IMR-90 (cell line): ENCODE results near the gene KCNMB3. TPM values are rescaled to one million over a fixed set of nuclear protein-coding genes. Genes with fewer than 3 reads are reported as not detected.
A peak's percentile ranks its signal among the peaks of the same experiment; 100 is the strongest.

Experiments
- ATAC-seq: fragments of 200-7000 bp; cut with Tn5 transposase; 2 replicates; pipeline ENCODE4 v1.9.1; 2020; ENCODE audit warnings: low read depth, mild to moderate bottlenecking, moderate library complexity
- BruUV-seq: library from RNA; stranded (reverse); fragments of 400-500 nt; replicated peaks from 2 replicates; lab custom pipeline; 2021; lab: Mats Ljungman, UMichigan
- CTCF ChIA-PET: fragments of 300-600 bp; formaldehyde crosslinking; extraction: SDS; loops from one replicate; lab custom pipeline; 2021; ENCODE audit warnings: antibody characterized with exemption; lab: Yijun Ruan, JAX
- POLR2A ChIA-PET: fragments of 300-600 bp; sonication (Branson Sonifier 250); formaldehyde crosslinking; loops from one replicate; lab custom pipeline; 2022; ENCODE audit warnings: antibody characterized with exemption; ENCODE audit not compliant: unreplicated experiment; lab: Charles Lee
- DNase-seq: peaks from one replicate; pipeline ENCODE4 v3.0.0; 2013
- H2AFZ ChIP-seq: replicated peaks from 2 replicates; pipeline ENCODE3; 2013; ENCODE audit warnings: low read length, mild to moderate bottlenecking; ENCODE audit not compliant: poor library complexity
- H2AK5ac ChIP-seq: 2 replicates; pipeline ENCODE4 v1.6.1; 2013; ENCODE audit warnings: low read depth, low read length, inconsistent platforms
- H2AK9ac ChIP-seq: replicated peaks from 2 replicates; pipeline ENCODE3; 2013; ENCODE audit warnings: mild to moderate bottlenecking, low read depth, low read length, moderate library complexity; ENCODE audit not compliant: poor library complexity
- H2BK120ac ChIP-seq: 2 replicates; pipeline ENCODE4 v1.6.1; 2013; ENCODE audit warnings: low read depth, low read length, inconsistent platforms
- H2BK15ac ChIP-seq: 3 replicates; pipeline ENCODE4 v1.6.1; 2013; ENCODE audit warnings: low read depth, low read length, inconsistent platforms
- H2BK20ac ChIP-seq: 2 replicates; pipeline ENCODE4 v1.6.1; 2013; ENCODE audit warnings: low read depth, mild to moderate bottlenecking, inconsistent platforms, low read length, moderate library complexity
- H2BK5ac ChIP-seq: 2 replicates; pipeline ENCODE4 v1.6.1; 2013; ENCODE audit warnings: mild to moderate bottlenecking, low read depth, low read length, inconsistent platforms; ENCODE audit not compliant: poor library complexity, severe bottlenecking
- H3K14ac ChIP-seq: replicated peaks from 2 replicates; pipeline ENCODE4 v1.6.1; 2013; ENCODE audit warnings: low read depth, low read length, inconsistent platforms
- H3K18ac ChIP-seq: 2 replicates; pipeline ENCODE4 v1.6.1; 2013; ENCODE audit warnings: low read depth, low read length, control low read depth
- H3K23ac ChIP-seq: 2 replicates; pipeline ENCODE4 v1.6.1; 2013; ENCODE audit warnings: low read depth, low read length, inconsistent platforms
- H3K27ac ChIP-seq: 2 replicates; pipeline ENCODE4 v1.5.1; 2013; ENCODE audit warnings: mild to moderate bottlenecking, control low read depth, low read length; ENCODE audit not compliant: insufficient read depth
- H3K27me3 ChIP-seq: 2 replicates; pipeline ENCODE4 v1.6.1; 2013; ENCODE audit warnings: low read length; ENCODE audit not compliant: control insufficient read depth, insufficient read depth
- H3K36me3 ChIP-seq: 2 replicates; pipeline ENCODE4 v1.6.1; 2013; ENCODE audit warnings: low read length, mixed read lengths; ENCODE audit not compliant: control insufficient read depth, insufficient read depth
- H3K4ac ChIP-seq: 2 replicates; pipeline ENCODE4 v1.6.1; 2013; ENCODE audit warnings: low read depth, low read length, inconsistent platforms
- H3K4me1 ChIP-seq: 2 replicates; pipeline ENCODE4 v1.6.1; 2013; ENCODE audit warnings: low read length, mixed read lengths; ENCODE audit not compliant: control insufficient read depth, insufficient read depth
- H3K4me2 ChIP-seq: 2 replicates; pipeline ENCODE4 v1.6.1; 2013; ENCODE audit warnings: low read depth, mild to moderate bottlenecking, control low read depth, low read length, moderate library complexity
- H3K4me3 ChIP-seq: 2 replicates; pipeline ENCODE4 v1.5.1; 2013; ENCODE audit warnings: low read depth, mild to moderate bottlenecking, control low read depth, low read length, moderate library complexity; ENCODE audit not compliant: insufficient read depth
- H3K56ac ChIP-seq: 2 replicates; pipeline ENCODE4 v1.6.1; 2013; ENCODE audit warnings: low read length, inconsistent platforms; ENCODE audit not compliant: insufficient read depth; ENCODE audit errors: extremely low read depth
- H3K79me1 ChIP-seq, 2 experiments: 2 replicates each; pipeline ENCODE4 v1.6.1; 2013; ENCODE audit warnings: low read length in 2 of 2, inconsistent platforms in 1 of 2, low read depth in 1 of 2
- H3K9ac ChIP-seq: 2 replicates; pipeline ENCODE4 v1.6.1; 2013; ENCODE audit warnings: low read depth, low read length, control low read depth
- H3K9me1 ChIP-seq: 2 replicates; pipeline ENCODE4 v1.6.1; 2013; ENCODE audit warnings: low read length, inconsistent platforms; ENCODE audit not compliant: insufficient read depth
- H3K9me3 ChIP-seq: 2 replicates; pipeline ENCODE4 v1.6.1; 2013; ENCODE audit warnings: low read length; ENCODE audit not compliant: control insufficient read depth, insufficient read depth
- H4K20me1 ChIP-seq: 2 replicates; pipeline ENCODE4 v1.6.1; 2013; ENCODE audit warnings: low read length, inconsistent platforms; ENCODE audit not compliant: insufficient read depth
- H4K5ac ChIP-seq: 2 replicates; pipeline ENCODE4 v1.6.1; 2013; ENCODE audit warnings: mild to moderate bottlenecking, low read depth, low read length, control low read depth
- H4K8ac ChIP-seq, 2 experiments: 2 replicates each; pipeline ENCODE4 v1.6.1; 2013; ENCODE audit warnings: low read depth in 2 of 2, low read length in 2 of 2, control low read depth in 1 of 2, inconsistent platforms in 1 of 2
- H4K91ac ChIP-seq: 2 replicates; pipeline ENCODE4 v1.6.1; 2013; ENCODE audit warnings: low read depth, low read length, inconsistent platforms; ENCODE audit not compliant: insufficient read depth
- RFX5 ChIP-seq: IDR thresholded peaks from 2 replicates; pipeline ENCODE4 v1.8.0; 2012; ENCODE audit warnings: low read depth, mild to moderate bottlenecking, low read length, moderate library complexity
- WGBS, 2 experiments: methylation state at CpG; one replicate each; pipeline versions ENCODE4 v1.1.5 to v1.1.7; 2013; ENCODE audit warnings: missing lambda C conversion rate in 2 of 2; ENCODE audit not compliant: insufficient read length in 1 of 2; ENCODE audit errors: extremely low coverage in 2 of 2; 5-methylcytosine and 5-hydroxymethylcytosine counted together
- dilution Hi-C: fragments of 300-500 bp; cut with HindIII; formaldehyde crosslinking; loops from one replicate; pipeline ENCODE4 v1.14.3; 2018; ENCODE audit warnings: low sequenced_read_pairs; ENCODE audit not compliant: unreplicated experiment
- in situ Hi-C: fragments of 300-500 bp; cut with MboI; formaldehyde crosslinking; loops from 3 replicates; pipeline ENCODE4 v1.14.3; 2019; ENCODE audit warnings: low sequenced_read_pairs, inconsistent platforms, mixed read lengths
- intact Hi-C: fragments of 100-400 bp; cut with micrococcal nuclease; formaldehyde crosslinking; loops from 2 replicates; pipeline ENCODE4 v1.10.0; 2022
- polyA plus RNA-seq, 3 experiments: library from polyadenylated mRNA; depleted of rRNA; stranded (reverse); fragments of >200 nt; gene quantifications; 2 replicates each; pipeline ENCODE4 v1.2.3, GENCODE V29; 2012; ENCODE audit warnings: low replicate concordance in 1 of 3
- total RNA-seq: library from RNA; depleted of rRNA; stranded (reverse); fragments of >200 nt; gene quantifications from 2 replicates; pipeline ENCODE4 v1.2.3, GENCODE V29; 2012

Gene KCNMB3
- total and polyA plus RNA-seq, 2 of the 4 experiments (the other 2 are of a cell fraction): 0.72 to 1.2 TPM

DNA sequence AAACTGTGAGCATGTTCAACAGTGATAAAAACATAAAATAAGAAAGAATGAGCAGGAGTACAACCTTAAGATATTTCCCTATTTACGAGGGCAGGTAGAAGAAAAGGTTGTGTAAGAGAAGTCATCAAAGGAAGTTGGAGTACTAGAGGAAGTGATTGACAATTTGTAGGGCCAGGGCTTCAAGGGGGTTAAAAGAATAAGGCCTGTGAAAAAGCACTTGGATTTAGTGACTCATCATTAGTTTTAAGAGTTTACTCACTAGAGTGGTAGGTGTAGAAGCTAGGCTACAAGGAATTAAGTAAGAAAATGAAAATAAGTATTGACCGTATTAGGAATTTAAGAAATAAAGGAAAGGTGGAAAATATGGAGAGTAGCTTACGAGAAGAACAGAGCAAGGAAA, 23.6 kb downstream of the KCNMB3 start:
- peaks cover 12% of the 10 kb centered on the region for H3K36me3 ChIP-seq
- no peak overlapping the region for H2BK20ac ChIP-seq
- H2BK15ac ChIP-seq: no peak overlapping the region
- no peak for ATAC-seq
- POLR2A ChIA-PET: no interaction called here
- no peaks in the 10 kb centered on the region for H3K9me3 ChIP-seq
- BruUV-seq: no TSS peak
- H3K4me2 ChIP-seq: no peak overlapping the region
- H3K27ac ChIP-seq: no peak overlapping the region
- dilution Hi-C loops: no loop called here
- H2BK120ac ChIP-seq: no peak overlapping the region
- no peak overlapping the region for H3K14ac ChIP-seq
- H2AK5ac ChIP-seq: no peak overlapping the region
- H4K5ac ChIP-seq: no peak overlapping the region
- H3K56ac ChIP-seq: no peak overlapping the region
- no peak overlapping the region for H4K8ac ChIP-seq
- H3K9ac ChIP-seq: no peak overlapping the region
- WGBS, 2 experiments: 100% methylated on average over 1 to 2 of the region's 3 CpGs
- no peak overlapping the region for H3K4ac ChIP-seq
- intact Hi-C loops: no loop called here
- no peak for TF ChIP-seq RFX5
- H2AK9ac ChIP-seq: no peak overlapping the region
- H4K20me1 ChIP-seq: no peaks in the 10 kb centered on the region
- H2AFZ ChIP-seq: no peak overlapping the region
- in situ Hi-C loops: no loop called here
- no peak overlapping the region for H3K23ac ChIP-seq
- CTCF ChIA-PET: interaction anchor here (0.7 kb wide), 1 partner anchor 28 kb away, joined by 3 read pairs; no protein-coding TSS in a partner anchor
- H3K9me1 ChIP-seq: no peaks in the 10 kb centered on the region
- peak overlapping the region; percentile 10 for H2BK5ac ChIP-seq
- H3K4me1 ChIP-seq: no peaks in the 10 kb centered on the region
- H3K79me1 ChIP-seq: no peaks in the 10 kb centered on the region
- peak; percentile 24 for DNase-seq
- no peak overlapping the region for H4K91ac ChIP-seq
- H3K18ac ChIP-seq: no peak overlapping the region
- H3K4me3 ChIP-seq: no peak overlapping the region
- H3K27me3 ChIP-seq: no peaks in the 10 kb centered on the region
